ENCODE results near the gene WWC1.

WWC1 gene

GRCh38 chr5:168443950-168444700 is 152.7 kb downstream of the WWC1 start:
- Histone ChIP-seq H3K9me3 (ENCODE audit: control insufficient read depth, insufficient read depth, low read length) (no peaks in the 10 kb centered on the region), H3K9ac (ENCODE audit: low read depth, low read length) (no peak overlapping the region), H3K36me3 (ENCODE audit: insufficient read depth, low read length) (no peaks in the 10 kb centered on the region; the same call in none of the 2 replicates), H3K4me1 (ENCODE audit: insufficient read depth, low read length) (no peaks in the 10 kb centered on the region)

DNA sequence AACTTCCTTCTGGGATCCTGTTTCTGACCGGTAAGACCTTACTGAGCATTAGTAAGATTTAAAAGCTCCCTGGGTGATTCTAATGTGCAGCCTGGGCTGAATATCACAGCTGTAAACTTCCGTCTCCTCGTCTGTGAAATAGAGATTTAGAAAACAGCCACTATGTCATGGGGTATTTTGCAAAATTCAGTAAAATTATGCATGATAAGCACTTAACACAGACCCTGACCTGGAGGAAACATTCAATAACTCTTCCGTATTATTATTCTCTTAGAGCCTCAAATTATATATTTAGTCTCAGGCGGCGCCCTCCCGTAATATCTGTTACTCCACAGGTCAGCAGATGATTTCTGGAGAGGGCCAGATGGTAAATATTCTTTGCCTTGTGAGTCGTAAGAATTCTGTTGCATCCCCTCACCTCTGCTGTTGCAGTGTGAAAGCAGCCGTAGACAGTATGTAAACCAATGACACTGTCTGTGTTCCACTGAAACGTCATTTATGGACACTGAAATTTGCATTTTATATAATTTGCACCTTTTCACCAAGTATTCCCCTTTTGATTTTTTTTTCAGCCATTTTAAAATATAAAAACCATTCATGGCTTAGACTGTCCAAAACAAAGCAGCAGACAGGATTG is 155.7 kb downstream of the WWC1 start:
- Histone ChIP-seq H3K36me3 (ENCODE audit: insufficient read depth, low read length) (no peaks in the 10 kb centered on the region; the same call in none of the 2 replicates), H3K9ac (ENCODE audit: low read depth, low read length) (no peak overlapping the region), H3K9me3 (ENCODE audit: control insufficient read depth, insufficient read depth, low read length) (no peaks in the 10 kb centered on the region)

GRCh38 chr5:168447808-168448207 is 156.4 kb downstream of the WWC1 start:
- no peaks in the 10 kb centered on the region for H3K4me1 ChIP-seq (ENCODE audit: insufficient read depth, low read length)
- H3K9ac ChIP-seq (ENCODE audit: low read depth, low read length) = no peak overlapping the region
- no peaks in the 10 kb centered on the region for H3K9me3 ChIP-seq (ENCODE audit: control insufficient read depth, insufficient read depth, low read length)
- H3K36me3 ChIP-seq (ENCODE audit: insufficient read depth, low read length) = no peaks in the 10 kb centered on the region; the same call in 1 of the 2 replicates

More for the DNA sequence above, 155.7 kb downstream of the WWC1 start:
- no peaks in the 10 kb centered on the region for H3K4me1 ChIP-seq (ENCODE audit: insufficient read depth, low read length)

GRCh38 chr5:168449166-168449565 is 157.7 kb downstream of the WWC1 start:
- H3K36me3 ChIP-seq (ENCODE audit: insufficient read depth, low read length) = no peaks in the 10 kb centered on the region; the same call in 1 of the 2 replicates
- H3K9ac ChIP-seq (ENCODE audit: low read depth, low read length) = no peak overlapping the region
- no peaks in the 10 kb centered on the region for H3K4me1 ChIP-seq (ENCODE audit: insufficient read depth, low read length)
- H3K9me3 ChIP-seq (ENCODE audit: control insufficient read depth, insufficient read depth, low read length) = no peaks in the 10 kb centered on the region

DNA sequence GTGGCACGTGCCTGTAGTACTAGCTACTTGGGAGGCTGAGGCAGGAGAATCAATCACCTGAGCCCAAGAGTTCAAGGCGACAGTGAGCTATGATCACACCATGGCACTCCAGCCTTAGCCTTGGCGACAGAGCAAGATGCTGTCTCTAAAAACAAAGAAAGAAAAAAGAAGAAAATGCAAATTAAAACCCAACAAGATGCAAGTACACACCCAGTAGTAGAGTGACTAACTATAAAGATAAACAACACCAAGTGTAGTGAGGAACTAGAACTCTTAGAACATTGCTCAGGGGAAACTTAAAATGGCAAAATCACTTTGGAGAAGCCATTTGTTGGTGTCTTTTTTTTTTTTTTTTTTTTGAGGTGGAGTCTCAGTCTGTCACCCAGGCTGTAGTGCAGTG is 160.1 kb downstream of the WWC1 start:
- no peak overlapping the region for H3K9ac ChIP-seq (ENCODE audit: low read depth, low read length)
- H3K4me1 ChIP-seq (ENCODE audit: insufficient read depth, low read length) = 0 out of 2 replicates have a peak, but pooled peaks cover 4% of the 10 kb centered on the region
- no peaks in the 10 kb centered on the region for H3K9me3 ChIP-seq (ENCODE audit: control insufficient read depth, insufficient read depth, low read length)
- 0 out of 2 replicates have a peak, but pooled peaks cover 3% of the 10 kb centered on the region for H3K36me3 ChIP-seq (ENCODE audit: insufficient read depth, low read length)

GRCh38 chr5:168455201-168455600 is 163.8 kb downstream of the WWC1 start:
- no peaks in the 10 kb centered on the region for H3K9me3 ChIP-seq (ENCODE audit: control insufficient read depth, insufficient read depth, low read length)
- peaks cover 6% of the 10 kb centered on the region; the same call in 1 of the 2 replicates for H3K36me3 ChIP-seq (ENCODE audit: insufficient read depth, low read length)
- H3K9ac ChIP-seq (ENCODE audit: low read depth, low read length) = no peak overlapping the region

GRCh38 chr5:168457542-168457941 is 166.1 kb downstream of the WWC1 start:
- Histone ChIP-seq H3K9me3 (ENCODE audit: control insufficient read depth, insufficient read depth, low read length) (no peaks in the 10 kb centered on the region), H3K4me1 (ENCODE audit: insufficient read depth, low read length) (0 out of 2 replicates have a peak, but pooled peaks cover 4% of the 10 kb centered on the region), H3K36me3 (ENCODE audit: insufficient read depth, low read length) (peaks cover 6% of the 10 kb centered on the region; the same call in 1 of the 2 replicates), H3K9ac (ENCODE audit: low read depth, low read length) (no peak overlapping the region)

More at GRCh38 chr5:168455201-168455600, 163.8 kb downstream of the WWC1 start:
- 0 out of 2 replicates have a peak, but pooled peaks cover 4% of the 10 kb centered on the region for H3K4me1 ChIP-seq (ENCODE audit: insufficient read depth, low read length)

DNA sequence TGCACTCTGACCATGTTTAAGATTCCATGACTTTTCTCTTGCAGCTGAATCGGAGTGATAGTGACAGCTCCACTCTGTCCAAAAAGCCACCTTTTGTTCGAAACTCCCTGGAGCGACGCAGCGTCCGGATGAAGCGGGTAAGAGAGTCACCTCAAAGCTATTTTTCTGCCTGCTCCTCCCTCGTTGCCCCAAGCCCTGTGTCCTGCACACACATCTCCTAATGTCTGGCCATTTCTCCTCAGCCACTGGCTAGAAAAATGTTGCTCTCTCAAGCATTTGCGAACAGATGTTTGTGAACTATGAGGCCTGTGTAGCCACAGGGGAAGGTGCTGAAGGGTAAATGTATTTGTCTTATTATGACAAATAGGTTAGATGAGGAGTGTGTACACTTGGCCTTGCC is 169.2 kb downstream of the WWC1 start:
- Histone ChIP-seq H3K36me3 (ENCODE audit: insufficient read depth, low read length) (peaks cover 4% of the 10 kb centered on the region; the same call in 1 of the 2 replicates), H3K4me1 (ENCODE audit: insufficient read depth, low read length) (0 out of 2 replicates have a peak, but pooled peaks cover 2% of the 10 kb centered on the region), H3K9me3 (ENCODE audit: control insufficient read depth, insufficient read depth, low read length) (no peaks in the 10 kb centered on the region), H3K9ac (ENCODE audit: low read depth, low read length) (no peak overlapping the region)

DNA sequence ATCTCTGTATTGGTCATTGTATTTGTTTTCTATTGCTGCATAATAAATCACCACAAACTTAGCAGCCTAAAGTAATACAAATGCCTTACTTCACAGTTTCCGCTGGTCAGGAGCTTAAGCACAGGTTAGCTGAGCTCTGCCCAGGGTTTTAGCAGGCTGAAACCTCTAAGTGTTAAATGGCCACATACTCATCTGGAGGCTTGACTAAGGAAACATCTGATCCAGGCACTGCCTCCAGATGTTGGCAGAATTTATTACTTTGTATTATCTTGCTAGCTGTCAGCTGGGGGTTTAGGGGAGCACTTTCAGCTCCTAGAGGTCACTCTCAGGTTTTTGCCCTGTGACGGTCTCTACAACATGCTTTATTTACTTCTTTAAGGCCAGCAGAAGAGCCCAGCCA is 171.6 kb downstream of the WWC1 start:
- H3K4me1 ChIP-seq (ENCODE audit: insufficient read depth, low read length) = no peaks in the 10 kb centered on the region
- no peak overlapping the region for H3K9ac ChIP-seq (ENCODE audit: low read depth, low read length)
- no peaks in the 10 kb centered on the region for H3K9me3 ChIP-seq (ENCODE audit: control insufficient read depth, insufficient read depth, low read length)
- peaks cover 3% of the 10 kb centered on the region; the same call in 1 of the 2 replicates for H3K36me3 ChIP-seq (ENCODE audit: insufficient read depth, low read length)

- no peaks in the 10 kb centered on the region; the same call in 1 of the 2 replicates for H3K36me3 ChIP-seq (ENCODE audit: insufficient read depth, low read length)
- H3K9me3 ChIP-seq (ENCODE audit: control insufficient read depth, insufficient read depth, low read length) = no peaks in the 10 kb centered on the region
- H3K9ac ChIP-seq (ENCODE audit: low read depth, low read length) = no peak overlapping the region
Observed at GRCh38 chr5:168464214-168464613, 172.8 kb downstream of the WWC1 start.

GRCh38 chr5:168464641-168465040 is 173.2 kb downstream of the WWC1 start:
- Histone ChIP-seq H3K9ac (ENCODE audit: low read depth, low read length) (no peak overlapping the region), H3K36me3 (ENCODE audit: insufficient read depth, low read length) (no peaks in the 10 kb centered on the region; the same call in 1 of the 2 replicates), H3K9me3 (ENCODE audit: control insufficient read depth, insufficient read depth, low read length) (no peaks in the 10 kb centered on the region), H3K4me1 (ENCODE audit: insufficient read depth, low read length) (no peaks in the 10 kb centered on the region)

More at GRCh38 chr5:168464214-168464613, 172.8 kb downstream of the WWC1 start:
- no peaks in the 10 kb centered on the region for H3K4me1 ChIP-seq (ENCODE audit: insufficient read depth, low read length)

GRCh38 chr5:168467755-168468330 is 176.4 kb downstream of the WWC1 start:
- H3K9ac ChIP-seq (ENCODE audit: low read depth, low read length) = no peak overlapping the region
- H3K36me3 ChIP-seq (ENCODE audit: insufficient read depth, low read length) = no peaks in the 10 kb centered on the region; the same call in 1 of the 2 replicates
- no peaks in the 10 kb centered on the region for H3K9me3 ChIP-seq (ENCODE audit: control insufficient read depth, insufficient read depth, low read length)
- peaks cover 5% of the 10 kb centered on the region for H3K4me1 ChIP-seq (ENCODE audit: insufficient read depth, low read length)

DNA sequence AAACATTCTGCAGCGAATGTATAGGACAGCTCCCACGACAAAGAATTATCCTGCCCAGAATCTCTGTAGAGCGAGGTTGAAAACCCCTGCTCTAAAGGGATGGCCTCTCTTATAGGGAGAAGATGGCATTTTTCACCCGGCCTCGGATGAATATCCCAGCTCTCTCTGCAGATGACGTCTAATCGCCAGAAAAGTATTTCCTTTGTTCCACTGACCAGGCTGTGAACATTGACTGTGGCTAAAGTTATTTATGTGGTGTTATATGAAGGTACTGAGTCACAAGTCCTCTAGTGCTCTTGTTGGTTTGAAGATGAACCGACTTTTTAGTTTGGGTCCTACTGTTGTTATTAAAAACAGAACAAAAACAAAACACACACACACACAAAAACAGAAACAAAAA is 177.4 kb downstream of the WWC1 start:
- H3K4me1 ChIP-seq (ENCODE audit: insufficient read depth, low read length) = peaks cover 6% of the 10 kb centered on the region
- H3K36me3 ChIP-seq (ENCODE audit: insufficient read depth, low read length) = no peaks in the 10 kb centered on the region; the same call in 1 of the 2 replicates
- H3K9ac ChIP-seq (ENCODE audit: low read depth, low read length) = no peak overlapping the region
- H3K9me3 ChIP-seq (ENCODE audit: control insufficient read depth, insufficient read depth, low read length) = no peaks in the 10 kb centered on the region

DNA sequence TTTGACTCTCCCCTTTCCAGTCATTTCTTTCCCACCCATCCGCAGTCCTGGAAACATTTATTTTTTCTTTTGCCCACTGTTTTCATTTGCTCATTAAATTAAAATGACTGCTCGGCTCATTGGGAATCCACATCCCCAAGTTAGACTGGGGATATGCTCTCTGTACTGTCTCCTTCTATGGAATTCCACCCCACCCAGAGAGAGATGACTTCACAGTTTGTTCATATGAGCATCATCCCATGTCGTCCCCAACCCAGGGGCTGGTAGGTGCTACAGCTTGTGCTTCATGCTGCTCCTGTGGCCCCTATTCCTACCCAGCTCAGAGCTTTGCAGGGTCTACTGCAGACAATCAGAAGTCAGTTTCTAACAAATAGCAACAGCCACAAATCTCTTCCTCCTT is 178.4 kb downstream of the WWC1 start:
- Histone ChIP-seq H3K9me3 (ENCODE audit: control insufficient read depth, insufficient read depth, low read length) (no peaks in the 10 kb centered on the region), H3K4me1 (ENCODE audit: insufficient read depth, low read length) (peaks cover 6% of the 10 kb centered on the region), H3K36me3 (ENCODE audit: insufficient read depth, low read length) (no peaks in the 10 kb centered on the region; the same call in 1 of the 2 replicates), H3K9ac (ENCODE audit: low read depth, low read length) (no peak overlapping the region)
